ENCODE results near the gene ZNF805.
A peak's percentile ranks its signal among the peaks of the same experiment; 100 is the strongest.
"Not testable (repeated sequence)": the region's sequence is repeated elsewhere in the genome, so short reads cannot be mapped to it uniquely, and the experiment has no call there.

Gene ZNF805

DNA sequence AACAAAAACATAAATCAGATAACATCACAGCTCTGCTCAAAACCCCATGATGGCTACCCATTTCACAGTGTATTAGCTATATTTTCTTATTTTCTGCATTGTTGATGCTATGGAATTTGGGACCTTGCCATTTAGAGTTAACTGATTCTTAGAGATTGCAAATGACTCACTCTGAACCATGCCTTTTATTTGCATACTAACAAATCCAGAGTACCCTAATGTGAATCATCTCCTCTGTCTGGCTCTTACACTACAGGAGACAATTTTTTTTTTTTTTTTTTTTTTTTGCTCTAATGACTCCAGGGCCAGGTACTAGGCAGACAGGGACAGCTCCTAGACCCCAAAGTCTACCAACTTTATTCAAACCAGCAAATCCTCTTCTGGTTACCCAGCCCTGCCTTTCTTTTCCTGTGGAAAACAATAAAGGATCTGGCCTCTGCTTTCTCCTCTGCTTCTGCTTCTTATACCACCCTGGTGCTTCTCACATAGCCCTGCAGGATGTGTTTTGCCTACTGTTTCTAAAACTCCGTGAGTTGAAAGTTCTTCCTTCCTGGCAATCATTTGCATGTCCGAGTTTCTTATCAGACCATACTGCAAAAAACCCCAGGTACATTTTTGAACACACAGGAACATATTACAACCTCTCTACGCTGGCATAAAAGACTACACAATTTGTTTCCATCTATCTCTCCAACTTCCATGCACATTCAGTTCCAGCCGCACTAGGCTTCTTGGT, 29.3 kb downstream of the ZNF805 start:
- no peak for DNase-seq (ENCODE audit: low read depth in 3 of 3)

DNA sequence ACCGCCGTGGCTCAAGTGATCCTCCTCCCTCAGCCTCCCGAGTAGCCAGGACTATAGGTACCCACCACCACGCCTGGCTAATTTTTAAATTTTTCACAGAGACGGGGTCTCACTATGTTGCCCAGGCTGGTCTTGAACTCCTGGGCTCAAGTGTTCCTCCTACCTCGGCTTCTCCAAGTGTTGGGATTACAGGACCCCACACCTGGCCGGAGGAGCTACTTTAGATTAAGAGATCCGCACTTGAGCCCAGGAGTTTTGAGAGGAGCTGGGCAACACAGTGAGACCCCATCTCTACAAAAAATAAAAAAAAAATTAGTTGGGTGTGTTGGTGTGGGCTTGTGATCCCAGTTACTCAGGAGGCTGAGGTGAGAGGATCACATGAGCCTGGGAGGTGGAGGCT, 30.8 kb downstream of the ZNF805 start:
- no peak for DNase-seq (ENCODE audit: low read depth in 3 of 3)

DNA sequence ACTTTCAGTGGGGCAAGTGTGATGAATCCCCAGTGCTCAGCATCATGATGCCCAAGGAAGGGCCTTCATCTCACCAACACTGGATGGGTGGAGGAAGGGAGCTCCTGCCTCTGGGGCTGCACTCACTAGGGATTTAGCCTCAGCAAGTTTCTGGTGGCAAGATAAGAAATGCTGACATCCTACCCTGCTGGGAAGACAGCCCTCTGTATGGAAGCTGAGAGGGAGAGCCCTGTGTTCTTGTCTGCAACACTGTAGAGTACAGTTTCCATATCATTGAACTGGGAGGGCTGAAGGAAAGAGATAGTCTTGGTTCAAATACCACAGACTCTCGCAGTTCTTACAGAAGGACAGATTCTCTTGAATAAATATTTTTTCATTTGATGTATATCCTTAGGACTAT, 32.6 kb downstream of the ZNF805 start:
- DNase-seq (ENCODE audit: low read depth in 3 of 3): no peak

DNA sequence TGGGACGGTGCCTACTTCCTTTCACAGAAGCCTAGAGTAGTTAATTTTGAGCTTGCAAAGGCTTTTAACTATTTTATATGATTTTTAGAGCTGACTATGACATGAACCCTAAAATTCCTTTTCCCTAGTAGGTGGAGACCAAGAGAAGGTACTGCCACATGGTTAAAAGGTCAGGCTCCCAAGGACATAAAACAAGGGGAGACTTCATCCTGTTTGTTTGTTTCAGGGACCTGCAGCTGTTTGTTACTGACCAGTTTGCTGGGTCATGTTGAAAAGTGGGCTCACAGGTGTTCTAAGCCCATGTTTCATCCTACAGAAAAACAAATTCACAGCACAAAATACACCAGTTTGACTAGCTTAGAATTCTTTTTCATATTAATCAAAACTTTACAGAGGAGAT, 36.0 kb downstream of the ZNF805 start:
- DNase-seq (ENCODE audit: low read depth in 3 of 3): no peak

DNA sequence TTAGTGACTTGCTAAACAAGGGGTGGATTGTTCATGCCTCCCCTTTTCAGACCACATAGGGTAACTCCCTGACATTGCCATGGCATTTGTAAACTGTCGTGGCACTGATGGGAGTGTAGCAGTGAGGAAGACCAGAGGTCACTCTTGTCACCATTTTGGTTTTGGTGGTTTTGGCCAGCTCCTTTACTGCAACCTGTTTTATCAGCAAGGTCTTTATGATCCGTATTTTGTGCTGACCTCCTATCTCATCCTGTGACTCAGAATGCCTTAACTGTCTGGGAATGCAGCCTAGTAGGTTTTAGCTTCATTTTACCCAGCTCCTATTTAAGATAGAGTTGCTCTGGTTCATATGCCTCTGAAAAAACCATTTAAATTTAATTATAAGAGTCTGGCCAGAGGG, 38.0 kb downstream of the ZNF805 start:
- not testable (repeated sequence) for DNase-seq (ENCODE audit: low read depth in 3 of 3)

DNA sequence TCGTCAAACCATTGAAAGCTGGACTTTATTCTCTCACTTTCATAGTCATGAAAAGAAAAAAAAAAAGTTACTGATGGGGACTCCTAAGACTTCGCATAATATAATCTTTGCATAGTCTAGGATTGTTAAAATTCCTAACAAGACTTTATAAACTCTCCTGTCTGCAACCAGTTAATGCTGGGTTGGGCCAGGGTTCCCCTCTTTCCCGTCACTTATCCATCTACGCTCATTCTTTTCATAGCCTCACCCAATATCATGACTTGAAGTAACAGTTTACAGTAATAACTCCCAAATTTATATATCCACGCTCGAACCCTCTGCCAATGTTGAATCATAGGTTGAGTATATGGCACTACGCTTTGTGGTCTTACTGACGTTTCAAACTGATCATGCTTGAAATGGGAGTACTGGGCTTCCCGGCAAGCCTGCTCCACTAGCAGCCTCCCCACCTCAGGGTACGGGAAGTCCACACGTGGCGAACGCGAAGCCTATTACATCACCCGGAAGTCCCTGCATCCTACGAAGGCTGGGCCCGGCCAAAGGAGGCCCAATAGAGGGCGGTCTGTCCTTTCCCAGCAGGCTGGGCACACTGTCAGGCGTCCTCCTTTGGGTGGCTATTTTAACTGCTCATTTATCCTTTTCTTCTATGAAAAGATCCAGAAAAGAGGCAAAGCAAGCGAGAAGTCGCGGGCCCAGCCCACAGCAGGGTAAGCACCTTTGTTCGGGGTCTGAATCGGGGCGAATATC, 39.2 kb downstream of the ZNF805 start:
- peak; percentile 72 to 75 (median 74) for DNase-seq (ENCODE audit: low read depth in 3 of 3)

DNA sequence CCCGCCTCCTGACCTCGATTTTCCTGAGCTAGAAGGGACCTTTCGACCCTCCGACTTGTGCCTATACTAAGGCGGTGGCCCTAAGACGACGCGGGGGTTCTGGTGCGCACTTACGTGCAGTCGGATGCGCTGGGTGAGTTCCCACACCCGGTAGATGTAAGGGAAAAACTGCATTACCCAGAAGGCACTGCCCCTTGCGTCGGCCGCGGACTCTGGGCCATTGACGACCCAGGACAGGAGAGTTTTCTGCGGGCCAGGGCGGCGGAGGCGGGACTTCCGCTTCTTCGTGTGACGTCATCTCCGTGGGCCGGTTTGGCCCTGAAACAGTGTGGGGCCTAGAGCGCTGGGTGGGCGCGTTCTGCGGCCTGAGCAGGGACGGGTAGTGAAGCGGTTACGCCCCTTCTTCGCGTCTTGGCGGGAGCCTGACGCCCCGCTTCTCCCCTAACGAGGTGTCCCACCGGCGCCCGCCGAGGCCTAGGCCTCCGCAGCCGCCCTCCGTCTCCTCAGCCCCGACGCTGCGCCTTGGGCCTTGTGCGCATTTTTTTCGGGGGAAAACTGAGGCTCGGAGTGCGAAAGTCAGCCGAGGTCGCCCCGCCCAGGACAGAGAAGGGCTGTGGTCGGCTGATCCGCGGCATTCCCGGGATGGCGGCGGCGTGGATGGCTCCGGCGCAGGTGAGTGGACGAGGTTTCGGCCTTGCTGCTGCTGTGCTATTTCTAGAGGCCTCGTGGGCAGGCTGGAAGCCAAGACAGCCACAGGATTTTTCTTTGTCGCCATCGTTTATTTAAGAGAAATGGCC, 39.9 kb downstream of the ZNF805 start, which contains the start of gene ZNF460:
ZNF460 (plus strand) TSS at position 321 of the 797 bp plus-strand sequence; CDS start at position 643, 322 bp downstream.
- DNase-seq (ENCODE audit: low read depth in 3 of 3): peak; percentile 92 to 94 (median 92)

DNA sequence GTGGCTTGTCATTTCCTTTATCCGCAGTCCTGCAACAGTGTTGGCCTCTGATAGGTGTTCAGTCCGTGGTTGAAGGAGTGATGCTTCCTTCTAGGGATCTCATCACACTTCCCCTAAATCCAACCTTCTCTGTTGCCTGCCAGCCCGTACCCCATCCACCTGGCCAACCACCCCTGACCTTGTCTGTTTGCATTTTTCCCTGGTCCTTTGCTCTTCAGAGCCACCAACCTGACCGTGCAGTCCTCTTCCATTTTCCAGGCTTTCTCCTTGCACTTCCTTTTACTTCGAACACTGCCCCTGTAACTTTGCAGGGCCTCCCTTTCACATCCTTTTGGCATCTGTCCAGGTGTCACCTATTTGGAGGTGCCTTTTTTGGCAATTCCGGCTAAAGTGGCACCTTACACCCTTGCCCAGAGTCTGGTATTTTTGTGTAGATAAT, 40.5 kb downstream of the ZNF805 start:
- DNase-seq (ENCODE audit: low read depth in 3 of 3): no peak

DNA sequence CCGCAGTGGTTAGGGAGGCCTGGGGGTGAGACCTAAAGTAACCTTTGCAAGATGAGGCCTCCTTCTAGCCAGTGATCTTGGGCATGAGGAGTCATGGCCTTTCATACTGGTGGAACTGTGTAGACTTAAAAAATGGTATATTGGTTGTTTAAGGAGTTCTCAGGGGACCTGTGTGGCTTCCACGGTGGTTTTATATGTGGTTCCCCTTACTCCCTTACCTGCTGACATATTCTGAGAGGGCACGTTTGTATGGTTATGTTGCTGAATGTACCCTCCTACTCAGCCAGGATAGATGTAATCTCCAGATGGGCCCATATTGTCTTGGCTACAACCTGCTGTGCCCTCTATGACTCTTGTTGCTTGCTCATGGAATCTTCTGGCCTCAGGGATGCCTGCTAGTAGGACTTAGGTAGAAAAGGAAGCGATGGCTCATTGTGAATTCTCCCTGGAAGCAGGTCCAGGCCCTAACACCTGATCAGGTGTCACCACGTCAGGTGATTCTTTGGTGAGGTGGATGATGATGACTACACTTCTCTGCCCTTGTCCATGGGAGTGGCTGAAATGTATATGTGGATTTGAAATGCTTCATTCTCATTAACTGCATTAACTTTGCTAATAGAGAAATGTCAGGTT, 41.7 kb downstream of the ZNF805 start:
- no peak for DNase-seq (ENCODE audit: low read depth in 3 of 3)

DNA sequence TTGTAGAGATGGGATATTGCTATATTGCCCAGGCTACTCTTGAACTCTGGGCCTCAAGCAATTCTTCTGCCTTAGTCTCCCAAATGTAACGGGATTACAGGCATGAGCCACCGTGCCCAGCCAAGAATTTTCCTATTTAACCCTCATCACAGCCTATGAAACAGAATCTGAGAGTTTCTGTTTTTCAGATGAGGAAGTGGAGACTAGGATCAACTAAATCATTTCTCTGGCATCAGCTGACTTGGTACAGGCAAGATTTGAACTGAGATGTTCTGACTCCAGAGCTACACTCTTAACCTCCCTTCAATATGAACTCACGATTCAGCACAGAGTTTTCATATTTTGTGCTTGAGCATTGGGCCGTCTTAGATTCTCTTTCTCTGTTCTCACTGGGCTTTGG, 47.9 kb downstream of the ZNF805 start:
- no peak for DNase-seq (ENCODE audit: low read depth in 3 of 3)

DNA sequence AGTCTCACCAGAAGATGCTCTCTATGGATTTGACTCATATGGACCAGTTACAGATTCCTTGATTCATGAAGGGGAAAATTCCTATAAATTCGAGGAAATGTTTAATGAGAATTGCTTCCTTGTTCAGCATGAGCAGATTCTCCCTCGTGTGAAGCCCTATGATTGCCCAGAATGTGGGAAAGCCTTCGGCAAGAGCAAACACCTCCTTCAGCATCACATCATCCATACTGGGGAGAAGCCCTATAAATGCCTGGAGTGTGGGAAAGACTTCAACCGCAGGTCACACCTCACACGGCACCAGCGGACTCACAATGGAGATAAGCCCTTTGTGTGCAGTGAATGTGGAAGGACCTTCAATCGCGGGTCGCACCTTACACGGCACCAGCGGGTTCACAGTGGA, 50.5 kb downstream of the ZNF805 start:
- DNase-seq (ENCODE audit: low read depth in 3 of 3): no peak

DNA sequence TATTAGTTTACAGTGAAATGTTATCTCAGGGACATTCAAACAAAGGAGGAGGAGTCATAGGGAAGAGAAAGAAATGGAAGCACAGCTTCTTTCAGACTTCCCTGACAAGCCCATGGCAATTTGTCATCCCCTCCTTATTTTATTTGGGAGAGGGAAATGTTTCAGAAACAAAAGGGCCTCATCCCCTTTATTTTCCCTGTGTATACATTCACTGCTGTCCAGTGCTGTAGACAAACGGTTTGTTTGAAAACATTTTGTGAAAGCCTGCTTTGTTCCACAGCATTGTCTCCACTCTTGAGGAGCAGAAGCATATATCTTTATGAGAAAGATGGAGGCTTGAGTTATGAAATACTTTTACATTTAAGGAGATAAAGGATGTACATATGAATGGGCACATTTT, 52.1 kb downstream of the ZNF805 start:
- no peak for DNase-seq (ENCODE audit: low read depth in 3 of 3)

DNA sequence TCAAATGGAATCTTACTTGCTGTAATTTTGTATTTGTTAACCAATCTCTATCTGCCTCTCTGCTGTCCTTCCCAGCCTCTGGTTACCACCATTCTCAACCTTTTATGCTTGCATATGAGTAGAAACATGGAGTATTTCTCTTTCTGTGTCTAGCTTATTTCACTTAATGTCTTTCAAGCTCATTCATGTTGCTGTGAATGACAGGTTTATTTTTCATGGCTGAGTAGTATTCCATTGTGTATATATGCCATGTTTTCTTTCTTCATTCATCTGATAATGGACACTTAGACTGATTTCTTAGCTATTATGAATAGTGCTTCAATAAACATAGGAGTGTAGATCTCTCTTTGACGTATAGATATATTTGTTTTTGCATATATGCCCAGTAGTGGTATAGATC, 53.3 kb downstream of the ZNF805 start:
- DNase-seq (ENCODE audit: low read depth in 3 of 3): no peak

DNA sequence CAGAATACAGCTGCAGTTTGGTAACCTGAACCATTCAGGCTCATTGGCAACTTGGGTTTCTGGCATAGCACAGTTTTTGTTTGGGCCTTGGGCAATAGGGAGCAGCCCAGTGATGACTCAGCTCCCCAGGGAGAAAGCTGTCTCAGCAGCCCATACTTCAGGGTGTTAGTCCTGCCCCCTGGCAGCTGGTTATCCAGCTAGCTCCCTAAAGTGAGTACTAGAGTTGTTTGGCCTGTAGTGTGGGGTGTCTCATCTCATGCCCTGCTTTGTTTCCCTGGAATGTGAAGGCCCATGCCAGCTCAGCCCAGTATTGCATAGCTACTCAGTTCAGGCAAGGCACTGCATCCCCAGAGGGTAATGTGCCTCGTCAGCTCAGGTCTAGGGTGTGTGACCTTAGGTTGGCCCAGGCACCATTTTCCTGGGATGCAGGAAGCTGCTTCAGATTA, 61.6 kb downstream of the ZNF805 start:
- DNase-seq (ENCODE audit: low read depth in 3 of 3): no peak

DNA sequence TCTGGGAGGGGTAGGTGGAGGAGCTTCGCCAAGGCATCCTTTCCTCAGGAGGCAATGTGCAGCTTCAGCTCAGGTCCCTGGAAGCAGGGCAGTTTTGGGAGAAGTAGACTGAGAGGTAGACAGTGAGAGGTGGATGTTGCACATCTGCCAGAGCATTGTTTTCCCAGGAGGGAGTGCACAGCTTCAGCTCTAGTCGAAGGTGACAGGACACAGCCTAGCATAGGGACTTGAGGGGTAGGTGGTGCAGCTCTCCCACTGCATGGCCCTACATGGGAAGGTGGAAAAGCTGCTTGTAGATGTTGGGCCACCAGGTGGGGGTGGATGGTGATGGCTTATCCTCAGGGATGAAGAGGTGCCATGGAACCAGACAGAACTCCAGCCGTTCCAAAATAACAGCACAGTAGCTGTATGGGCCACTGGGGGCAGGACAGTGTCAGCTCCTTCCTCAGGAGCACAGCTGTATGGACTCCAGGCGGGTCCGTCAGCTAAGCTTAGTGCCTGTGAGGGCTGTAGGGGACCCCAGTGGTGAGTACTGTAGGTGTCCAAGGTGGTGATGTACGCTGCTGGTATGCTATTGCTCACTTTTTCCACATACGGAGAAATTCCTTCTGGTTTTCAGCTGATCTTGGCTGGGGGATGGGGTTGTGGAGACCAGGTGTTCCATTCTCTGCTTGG, 62.4 kb downstream of the ZNF805 start:
- no peak for DNase-seq (ENCODE audit: low read depth in 3 of 3)

All from stimulated activated CD4-positive, alpha-beta T cell treated with anti-CD3 and anti-CD28 coated beads, TNF-alpha, amount 100 ng/mL, for 48 hours (primary cell).